Stomach (tissue), 9 donors: ENCODE results near the gene NHSL1. TPM values are rescaled to one million over a fixed set of nuclear protein-coding genes. Genes with fewer than 3 reads are reported as not detected.

Experiments used
- DNase-seq, 2 donors: peaks; one replicate each; pipeline versions ENCODE4 v3.0.0 to v3.0.0-alpha.2; 2013 to 2019
- H3K27ac ChIP-seq, 5 donors: fragments of 200-600 bp in 4 of 5; sonication (generic) in 4 of 5; one replicate each; pipeline ENCODE4 v1.5.1; 2013 to 2019; ENCODE audit warnings: mild to moderate bottlenecking in 1 of 5, moderate library complexity in 1 of 5
- H3K27me3 ChIP-seq, 3 donors: fragments of 200-600 bp; sonication (generic); one replicate each; pipeline ENCODE4 v1.5.1; 2017 to 2019; ENCODE audit warnings: mixed run types in 1 of 3
- H3K36me3 ChIP-seq, 4 donors: fragments of 200-600 bp; sonication (generic); 1 replicate in 3 of 4; 2 replicates in 1 of 4; pipeline ENCODE4 v1.5.1; 2016 to 2019
- H3K4me1 ChIP-seq, 4 donors: fragments of 200-600 bp; sonication (generic); one replicate each; pipeline ENCODE4 v1.5.1; 2016 to 2019
- H3K4me3 ChIP-seq, 4 donors: fragments of 200-600 bp; sonication (generic) in 3 of 4; one replicate each; pipeline ENCODE4 v1.5.1; 2016 to 2019; ENCODE audit warnings: mild to moderate bottlenecking in 1 of 4
- H3K9me3 ChIP-seq, 4 donors: fragments of 200-600 bp; sonication (generic); one replicate each; pipeline ENCODE4 v1.5.1; 2016 to 2019
- CTCF ChIP-seq, 7 experiments: fragments of 450-650 bp in 4 of 7; fragments of 200-600 bp in 3 of 7; sonication (generic) in 3 of 7; IDR thresholded peaks; one replicate each; pipeline ENCODE4 v1.5.1; 2016 to 2019; ENCODE audit warnings: antibody characterized with exemption in 7 of 7, control low read depth in 2 of 7, mild to moderate bottlenecking in 1 of 7
- EP300 ChIP-seq: sonication (generic); formaldehyde crosslinking; IDR thresholded peaks from one replicate; pipeline ENCODE4 v1.6.1; 2017; ENCODE audit warnings: antibody characterized with exemption
- POLR2A ChIP-seq, 4 donors: fragments of 450-650 bp; IDR thresholded peaks; one replicate each; pipeline ENCODE4 v1.6.1; 2016; ENCODE audit warnings: antibody characterized with exemption in 4 of 4, control low read depth in 2 of 4, mild to moderate bottlenecking in 1 of 4, moderate library complexity in 1 of 4
- POLR2AphosphoS5 ChIP-seq, 3 donors: sonication (generic); formaldehyde crosslinking; IDR thresholded peaks; one replicate each; pipeline ENCODE4 v1.6.1; 2016; ENCODE audit warnings: antibody characterized with exemption in 3 of 3
- WGBS, 5 donors: extraction: QIAGEN DNeasy Blood & Tissue Kit in 3 of 5; methylation state at CpG; one replicate each; pipeline versions ENCODE4 v1.1.5 to v1.1.7; 2013 to 2018; 5-methylcytosine and 5-hydroxymethylcytosine counted together
- intact Hi-C: fragments of 100-400 bp; cut with DNase I; formaldehyde crosslinking; loops from one replicate; pipeline ENCODE4 v1.15.1; 2023; ENCODE audit warnings: low total_unique reads
- polyA plus RNA-seq, 3 donors: library from polyadenylated mRNA; stranded (reverse); fragments of 200-250 nt; gene quantifications; one replicate each; pipeline ENCODE4 v1.2.3, GENCODE V29; 2013
- total RNA-seq, 5 donors: library from RNA; depleted of rRNA; stranded (reverse); fragments of >200 nt; gene quantifications; one replicate each; pipeline versions ENCODE4 v1.1.0 to v1.2.3, GENCODE V29; 2014 to 2016
- donor health status: healthy with polysubstance abuse.
- donor health status: Bipolar disorder and iron deficiency.
- donor health status: healthy.

Gene NHSL1
- total and polyA plus RNA-seq, 8 donors: 1.8 to 44.6 (median 27.4) TPM

- WGBS, 5 donors: 67 to 74% (median 69%) methylated on average over 3 of the region's 3 CpGs
- H3K36me3 ChIP-seq: no peaks in the 10 kb centered on the region
- no peak overlapping the region for H3K27ac ChIP-seq
- intact Hi-C loops: no loop called here
- H3K4me3 ChIP-seq: no peak overlapping the region
- DNase-seq: no peak
- TF ChIP-seq POLR2A (IDR thresholded peaks at IDR 0.05): no peak
- no peak for TF ChIP-seq CTCF (IDR thresholded peaks at IDR 0.05)
- H3K9me3 ChIP-seq: no peaks in the 10 kb centered on the region
- no peaks in the 10 kb centered on the region for H3K27me3 ChIP-seq
- H3K4me1 ChIP-seq: no peaks in the 10 kb centered on the region
Measured at GRCh38 chr6:138383776-138384175, 115.5 kb downstream of the NHSL1 start.

DNA sequence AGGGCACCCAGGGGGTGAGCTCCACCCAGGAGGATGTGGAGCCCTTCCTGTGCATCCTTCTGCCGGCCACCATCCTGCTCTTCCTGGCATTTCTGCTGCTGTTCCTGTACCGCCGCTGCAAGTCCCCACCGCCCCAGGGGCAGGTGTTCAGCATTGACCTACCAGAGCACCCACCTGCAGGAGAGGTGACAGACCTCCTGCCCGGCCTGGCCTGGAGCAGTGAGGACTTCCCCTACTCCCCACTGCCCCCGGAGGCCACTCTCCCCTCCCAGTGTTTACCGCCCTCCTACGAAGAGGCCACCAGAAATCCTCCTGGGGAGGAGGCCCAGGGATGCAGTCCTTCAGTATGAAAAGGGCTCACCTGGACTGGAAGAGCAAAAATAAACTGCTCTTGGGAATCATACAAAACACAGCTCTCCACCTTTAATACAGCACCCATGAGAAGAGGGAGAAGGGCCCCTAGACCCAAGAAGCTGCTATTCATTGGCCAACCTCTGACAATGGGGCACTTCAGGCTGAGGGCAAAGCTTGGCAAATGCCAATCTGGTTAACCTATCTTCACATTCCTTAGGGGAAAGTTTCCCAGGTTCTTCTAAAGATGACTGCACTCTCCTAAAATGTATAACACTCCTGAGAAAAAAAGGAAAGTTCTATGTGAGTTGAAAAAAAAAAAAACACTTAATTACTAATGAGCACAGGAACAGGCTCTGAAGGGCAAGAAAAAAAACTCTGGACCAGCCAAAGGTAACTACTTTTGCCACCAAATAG, 116.6 kb downstream of the NHSL1 start:
- Histone ChIP-seq H3K27ac (no peak overlapping the region), H3K4me3 (no peak overlapping the region), H3K27me3 (no peaks in the 10 kb centered on the region), H3K9me3 (no peaks in the 10 kb centered on the region), H3K36me3 (no peaks in the 10 kb centered on the region), H3K4me1 (peaks cover 0 to 7% (median 0%) of the 10 kb centered on the region in 4 donors)
- no peak for TF ChIP-seq CTCF (IDR thresholded peaks at IDR 0.05)
- WGBS, 5 donors: 66 to 88% (median 84%) methylated on average over 4 to 8 of the region's 8 CpGs
- intact Hi-C loops: no loop called here
- no peak for DNase-seq

GRCh38 chr6:138378463-138378862, 120.8 kb downstream of the NHSL1 start:
- intact Hi-C loops: no loop called here
- DNase-seq: no peak
- Histone ChIP-seq H3K9me3 (no peaks in the 10 kb centered on the region), H3K27me3 (no peaks in the 10 kb centered on the region), H3K4me3 (no peak overlapping the region), H3K27ac (no peak overlapping the region), H3K36me3 (no peaks in the 10 kb centered on the region), H3K4me1 (peaks cover 0 to 7% (median 0%) of the 10 kb centered on the region in 4 donors)
- 24 to 53% (median 39%) methylated on average over 4 of the region's 4 CpGs for WGBS, 5 donors
- TF ChIP-seq POLR2A (IDR thresholded peaks at IDR 0.05) (no peak), CTCF (IDR thresholded peaks at IDR 0.05) (no peak), POLR2AphosphoS5 (IDR thresholded peaks at IDR 0.05) (no peak), EP300 (no peak)

GRCh38 chr6:138377844-138378243, 121.5 kb downstream of the NHSL1 start, which contains the start of gene SMIM28:
Gene SMIM28, plus strand, starts transcription at chr6:138377905. Its CDS starts 168 bp downstream, at chr6:138378073.
- DNase-seq: peak in 1 of 2 donors; percentile 20
- Histone ChIP-seq H3K9me3 (no peaks in the 10 kb centered on the region), H3K36me3 (no peaks in the 10 kb centered on the region), H3K4me3 (no peak within 1 kb of the TSS), H3K4me1 (peaks cover 0 to 9% (median 0%) of the 10 kb centered on the region in 4 donors), H3K27ac (no peak within 1 kb of the TSS), H3K27me3 (no peaks in the 10 kb centered on the region)
- no peak for TF ChIP-seq POLR2AphosphoS5 (IDR thresholded peaks at IDR 0.05)
- no peak for TF ChIP-seq EP300
- no peak for TF ChIP-seq CTCF (IDR thresholded peaks at IDR 0.05)
- TF ChIP-seq POLR2A (IDR thresholded peaks at IDR 0.05): no peak
- 73 to 83% (median 79%) methylated on average over 6 of the region's 6 CpGs for WGBS, 5 donors
- intact Hi-C loops: no loop called here
